ENCODE measurements around the gene DNAJC1.

DNA sequence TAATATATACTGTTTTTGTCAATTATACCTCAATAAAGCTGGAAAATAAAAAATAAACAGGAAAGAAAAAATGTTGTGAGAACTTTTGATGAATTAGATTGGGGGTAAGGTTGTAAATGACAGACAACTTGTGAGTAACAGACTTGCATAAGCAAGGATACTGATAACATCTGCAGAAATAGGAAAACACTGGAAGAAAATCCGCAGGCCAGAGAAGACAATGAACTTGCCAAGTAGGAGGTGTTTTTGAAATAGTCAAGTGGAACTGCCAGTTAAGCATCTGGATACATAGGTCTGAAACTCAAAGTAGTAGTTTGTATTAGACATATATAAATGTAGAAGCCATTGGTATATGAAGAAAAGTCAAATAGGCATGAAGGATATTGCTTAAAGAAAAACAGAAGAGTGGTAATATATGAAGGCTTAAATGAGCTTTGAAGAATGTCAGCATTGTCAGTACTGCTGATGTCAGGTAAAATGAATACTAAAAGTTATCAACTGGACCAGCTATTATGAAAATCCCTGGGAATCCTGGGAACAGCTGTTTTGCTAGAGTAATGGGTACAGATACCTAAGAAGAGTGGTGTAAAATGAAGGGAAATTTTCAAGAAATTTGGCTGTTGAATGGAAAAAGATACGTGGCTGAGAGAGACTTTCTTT lies 58.7 kb downstream of the DNAJC1 start:
- TF ChIP-seq CTCF (IDR thresholded peaks at IDR 0.05) (no peak), POLR2AphosphoS5 (IDR thresholded peaks at IDR 0.05; ENCODE audit: insufficient read depth in 1 of 2, low read depth in 1 of 2) (no peak)

Measured in vagina (tissue), 2 donors.